CD14-positive monocyte (primary cell): ENCODE data around the gene FAM168B. TPM values are rescaled to one million over a fixed set of nuclear protein-coding genes. Genes with fewer than 3 reads are reported as not detected.

Experiments used
- DNase-seq, 3 donors: peaks; one replicate each; pipeline ENCODE4 v3.0.0-alpha.2; 2011 to 2022
- H2AFZ ChIP-seq: 2 replicates; pipeline ENCODE4 v1.6.0; 2012; ENCODE audit warnings: mild to moderate bottlenecking, low read depth, low read length, inconsistent platforms; ENCODE audit not compliant: insufficient read depth, poor library complexity, severe bottlenecking
- H3K27ac ChIP-seq, 2 donors: 1 replicate in 1 of 2; 2 replicates in 1 of 2; pipeline ENCODE4 v1.5.1; 2012 to 2013; ENCODE audit warnings: low read length in 2 of 2, control low read depth in 1 of 2, inconsistent platforms in 1 of 2, low read depth in 1 of 2, mild to moderate bottlenecking in 1 of 2
- H3K27me3 ChIP-seq, 2 donors: one replicate each; pipeline versions ENCODE4 v1.6.0 to v1.6.1; 2011 to 2013; ENCODE audit warnings: low read length in 2 of 2; ENCODE audit not compliant: control insufficient read depth in 2 of 2, insufficient read depth in 2 of 2
- H3K36me3 ChIP-seq, 2 donors: replicated peaks in 1 of 2; 1 replicate in 1 of 2; 2 replicates in 1 of 2; pipeline versions ENCODE4 v1.5.1 to v1.6.1; 2012 to 2013; ENCODE audit warnings: low read length in 2 of 2, control low read depth in 1 of 2, inconsistent platforms in 1 of 2, mild to moderate bottlenecking in 1 of 2; ENCODE audit not compliant: insufficient read depth in 2 of 2, control insufficient read depth in 1 of 2
- H3K4me1 ChIP-seq, 2 donors: 1 replicate in 1 of 2; 2 replicates in 1 of 2; pipeline versions ENCODE4 v1.5.1 to v1.6.1; 2012 to 2013; ENCODE audit warnings: low read length in 2 of 2, control low read depth in 1 of 2, inconsistent platforms in 1 of 2, mild to moderate bottlenecking in 1 of 2, moderate library complexity in 1 of 2; ENCODE audit not compliant: insufficient read depth in 2 of 2, control insufficient read depth in 1 of 2
- H3K4me2 ChIP-seq: replicated peaks from 2 replicates; pipeline ENCODE3; 2012; ENCODE audit warnings: low read length, moderate library complexity, mild to moderate bottlenecking; ENCODE audit not compliant: poor library complexity, severe bottlenecking; ENCODE audit errors: extremely low read depth
- H3K4me3 ChIP-seq, 3 experiments: fragments of 200-600 bp in 1 of 3; sonication (generic) in 1 of 3; replicated peaks in 1 of 3; 1 replicate in 2 of 3; 2 replicates in 1 of 3; pipeline ENCODE4 v1.5.1; 2011 to 2013; ENCODE audit warnings: low read length in 3 of 3, mild to moderate bottlenecking in 3 of 3, control low read depth in 2 of 3, low read depth in 2 of 3, inconsistent platforms in 1 of 3, moderate library complexity in 1 of 3
- H3K79me2 ChIP-seq: 2 replicates; pipeline ENCODE4 v1.6.0; 2012; ENCODE audit warnings: mild to moderate bottlenecking, control low read depth, inconsistent platforms, low read length, moderate library complexity; ENCODE audit not compliant: insufficient read depth
- H3K9ac ChIP-seq: 2 replicates; pipeline ENCODE4 v1.6.0; 2017; ENCODE audit warnings: low read length, mild to moderate bottlenecking; ENCODE audit not compliant: insufficient read depth, poor library complexity, severe bottlenecking
- H3K9me3 ChIP-seq, 2 donors: replicated peaks in 1 of 2; 1 replicate in 1 of 2; 2 replicates in 1 of 2; pipeline versions ENCODE4 v1.5.1 to v1.6.1; 2012 to 2013; ENCODE audit warnings: low read length in 2 of 2, control low read depth in 1 of 2; ENCODE audit not compliant: control insufficient read depth in 1 of 2, insufficient read depth in 1 of 2
- H4K20me1 ChIP-seq: 2 replicates; pipeline ENCODE4 v1.6.0; 2012; ENCODE audit warnings: mild to moderate bottlenecking, low read length, control low read depth, moderate library complexity; ENCODE audit not compliant: insufficient read depth
- H3K27ac Mint-ChIP-seq, 7 donors: one replicate each; pipeline ENCODE4 v1.8.0; 2020; ENCODE audit warnings: mild to moderate bottlenecking in 7 of 7, mixed read lengths in 7 of 7, moderate library complexity in 6 of 7, inconsistent platforms in 2 of 7
- H3K27me3 Mint-ChIP-seq, 3 donors: one replicate each; pipeline ENCODE4 v1.8.0; 2021 to 2022; ENCODE audit warnings: low read depth in 3 of 3, mild to moderate bottlenecking in 3 of 3, mixed read lengths in 3 of 3, moderate library complexity in 3 of 3, inconsistent platforms in 1 of 3
- H3K36me3 Mint-ChIP-seq, 2 donors: one replicate each; pipeline ENCODE4 v1.8.0; 2020; ENCODE audit warnings: mixed read lengths in 2 of 2, inconsistent platforms in 1 of 2, mild to moderate bottlenecking in 1 of 2
- H3K4me1 Mint-ChIP-seq: one replicate; pipeline ENCODE4 v1.8.0; 2020; ENCODE audit warnings: mild to moderate bottlenecking, mixed read lengths
- H3K4me3 Mint-ChIP-seq, 2 donors: one replicate each; pipeline ENCODE4 v1.8.0; 2020; ENCODE audit warnings: mild to moderate bottlenecking in 2 of 2, mixed read lengths in 2 of 2, moderate library complexity in 1 of 2
- H3K9me3 Mint-ChIP-seq, 7 donors: one replicate each; pipeline ENCODE4 v1.8.0; 2020 to 2022; ENCODE audit warnings: mixed read lengths in 7 of 7, mild to moderate bottlenecking in 6 of 7, moderate library complexity in 6 of 7, inconsistent platforms in 2 of 7
- WGBS: methylation state at CpG from one replicate; pipeline ENCODE4 v1.1.5; 2013; ENCODE audit warnings: missing lambda C conversion rate; ENCODE audit not compliant: insufficient coverage; 5-methylcytosine and 5-hydroxymethylcytosine counted together
- intact Hi-C, 2 donors: fragments of 100-400 bp; cut with micrococcal nuclease; formaldehyde crosslinking; loops; one replicate each; pipeline versions ENCODE4 v1.15.0 to v1.15.1; 2023
- polyA plus RNA-seq, 3 donors: library from polyadenylated mRNA; depleted of rRNA in 1 of 3; unstranded in 2 of 3; stranded (reverse) in 1 of 3; fragments of 300-500 nt in 2 of 3; fragments of >200 nt in 1 of 3; fragmentation: Illumina TruSeq in 2 of 3; gene quantifications; 1 replicate in 2 of 3; 2 replicates in 1 of 3; pipeline ENCODE4 v1.2.3, GENCODE V29; 2012 to 2021
- TF ChIP-seq, protein P1 (sequence below): fragments of 200-600 bp; IDR thresholded peaks from one replicate; pipeline ENCODE4 v1.8.0; 2022; ENCODE audit warnings: antibody characterized with exemption, mild to moderate bottlenecking

The FAM168B gene
- polyA plus RNA-seq, 3 donors, result 20.5 to 33.2 (median 22.6) TPM

GRCh38 chr2:131035826-131036231 is 57.4 kb downstream of the FAM168B start:
- TF ChIP-seq, protein P1, sequence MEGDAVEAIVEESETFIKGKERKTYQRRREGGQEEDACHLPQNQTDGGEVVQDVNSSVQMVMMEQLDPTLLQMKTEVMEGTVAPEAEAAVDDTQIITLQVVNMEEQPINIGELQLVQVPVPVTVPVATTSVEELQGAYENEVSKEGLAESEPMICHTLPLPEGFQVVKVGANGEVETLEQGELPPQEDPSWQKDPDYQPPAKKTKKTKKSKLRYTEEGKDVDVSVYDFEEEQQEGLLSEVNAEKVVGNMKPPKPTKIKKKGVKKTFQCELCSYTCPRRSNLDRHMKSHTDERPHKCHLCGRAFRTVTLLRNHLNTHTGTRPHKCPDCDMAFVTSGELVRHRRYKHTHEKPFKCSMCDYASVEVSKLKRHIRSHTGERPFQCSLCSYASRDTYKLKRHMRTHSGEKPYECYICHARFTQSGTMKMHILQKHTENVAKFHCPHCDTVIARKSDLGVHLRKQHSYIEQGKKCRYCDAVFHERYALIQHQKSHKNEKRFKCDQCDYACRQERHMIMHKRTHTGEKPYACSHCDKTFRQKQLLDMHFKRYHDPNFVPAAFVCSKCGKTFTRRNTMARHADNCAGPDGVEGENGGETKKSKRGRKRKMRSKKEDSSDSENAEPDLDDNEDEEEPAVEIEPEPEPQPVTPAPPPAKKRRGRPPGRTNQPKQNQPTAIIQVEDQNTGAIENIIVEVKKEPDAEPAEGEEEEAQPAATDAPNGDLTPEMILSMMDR, result no peak
- DNase-seq, result no peak
- H3K27me3 ChIP-seq, result peaks cover 17 to 69% of the 10 kb centered on the region in 2 donors
- H3K36me3 ChIP-seq, result no peaks in the 10 kb centered on the region
- H2AFZ ChIP-seq, result no peak overlapping the region
- no peaks in the 10 kb centered on the region for H4K20me1 ChIP-seq
- no peak overlapping the region for H3K4me3 ChIP-seq
- H3K4me1 ChIP-seq, result no peaks in the 10 kb centered on the region
- 78% methylated on average over 7 of the region's 10 CpGs for WGBS
- no peak overlapping the region for H3K27ac Mint-ChIP-seq
- no peak overlapping the region for H3K4me2 ChIP-seq
- peaks cover 0 to 3% (median 0%) of the 10 kb centered on the region in 7 donors for H3K9me3 Mint-ChIP-seq
- peak overlapping the region in 1 of 2 donors; percentile 66 for H3K4me3 Mint-ChIP-seq
- H3K4me1 Mint-ChIP-seq, result no peaks in the 10 kb centered on the region
- no peaks in the 10 kb centered on the region for H3K9me3 ChIP-seq
- intact Hi-C loops, result no loop called here
- no peak overlapping the region for H3K27ac ChIP-seq
- no peaks in the 10 kb centered on the region for H3K36me3 Mint-ChIP-seq
- H3K79me2 ChIP-seq, result no peaks in the 10 kb centered on the region
- H3K9ac ChIP-seq, result no peak overlapping the region
- H3K27me3 Mint-ChIP-seq, result peaks cover 69 to 84% (median 70%) of the 10 kb centered on the region in 3 donors

DNA sequence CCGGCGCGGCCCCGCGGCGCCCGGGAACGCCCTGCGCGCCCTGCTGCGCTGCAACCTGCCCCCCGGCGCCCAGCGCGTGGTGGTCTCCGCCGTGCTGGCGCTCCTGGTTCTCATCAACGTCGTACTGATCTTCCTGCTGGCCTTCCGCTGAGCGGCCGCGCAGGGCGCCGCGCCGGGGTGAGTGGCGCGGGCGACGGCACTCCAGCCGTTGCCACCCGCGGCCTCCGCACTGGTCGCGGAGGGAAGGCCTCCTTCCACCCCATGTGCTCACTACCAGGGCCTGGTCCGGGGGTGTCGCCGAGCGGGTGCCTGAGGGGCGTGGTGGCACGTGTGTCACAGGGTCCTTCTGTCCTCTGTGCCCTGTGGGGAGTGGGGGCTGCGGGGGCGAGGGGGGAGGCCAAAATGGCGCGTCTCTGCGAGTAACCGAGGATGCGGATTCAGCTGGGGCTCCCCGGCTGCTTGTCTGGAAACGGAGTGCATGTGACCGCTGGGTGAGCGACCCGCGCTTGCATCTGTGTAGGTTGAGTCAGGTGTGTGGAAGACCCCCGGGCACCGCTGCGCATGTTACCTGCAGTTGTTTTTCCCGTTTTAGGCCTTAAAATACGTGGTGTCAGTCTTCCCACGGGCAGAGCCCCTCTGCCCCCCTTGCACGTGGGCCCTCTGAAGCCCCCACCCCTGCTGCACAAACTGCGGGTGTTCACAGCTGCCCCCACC is 58.0 kb downstream of the FAM168B start:
- no peak for DNase-seq
- H3K4me1 Mint-ChIP-seq, result no peaks in the 10 kb centered on the region
- no peak overlapping the region for H3K4me2 ChIP-seq
- H3K79me2 ChIP-seq, result no peaks in the 10 kb centered on the region
- peak overlapping the region in 1 of 2 donors; percentile 66 for H3K4me3 Mint-ChIP-seq
- H3K4me1 ChIP-seq, result no peaks in the 10 kb centered on the region
- TF ChIP-seq, protein P1, result no peak
- H3K27me3 Mint-ChIP-seq, result peaks cover 64 to 80% (median 66%) of the 10 kb centered on the region in 3 donors
- WGBS, result 7% methylated on average over 44 of the region's 65 CpGs
- H2AFZ ChIP-seq, result no peak overlapping the region
- no peaks in the 10 kb centered on the region for H3K36me3 ChIP-seq
- no peak overlapping the region for H3K9ac ChIP-seq
- H3K9me3 ChIP-seq, result no peaks in the 10 kb centered on the region
- H3K27ac ChIP-seq, result no peak overlapping the region
- no peak overlapping the region for H3K4me3 ChIP-seq
- H3K9me3 Mint-ChIP-seq, result peaks cover 0 to 3% (median 0%) of the 10 kb centered on the region in 7 donors
- no peaks in the 10 kb centered on the region for H3K36me3 Mint-ChIP-seq
- intact Hi-C loops, result no loop called here
- H4K20me1 ChIP-seq, result no peaks in the 10 kb centered on the region
- peaks cover 15 to 64% of the 10 kb centered on the region in 2 donors for H3K27me3 ChIP-seq
- no peak overlapping the region for H3K27ac Mint-ChIP-seq
